ENCODE measurements around the gene MARS1. TPM values are rescaled to one million over a fixed set of nuclear protein-coding genes. Genes with fewer than 3 reads are reported as not detected.

MARS1 gene
- total RNA-seq, 1 donor from 2014 or later: 73.1 TPM

- Histone ChIP-seq H3K4me3 (no peak overlapping the region), H3K36me3 (peaks cover 98% of the 10 kb centered on the region), H3K4me1 (peaks cover 5% of the 10 kb centered on the region), H3K9me3 (replicated peaks) (no peaks in the 10 kb centered on the region), H3K27me3 (ENCODE audit: low read depth) (no peaks in the 10 kb centered on the region), H3K27ac (replicated peaks) (no peak overlapping the region)
- intact Hi-C loops (cut with micrococcal nuclease): no loop called here
- no peak for DNase-seq
- no peak for TF ChIP-seq CTCF (IDR thresholded peaks at IDR 0.05; ENCODE audit: borderline replicate concordance)
Measured at GRCh38 chr12:57530396-57531142, 42.7 kb downstream of the MARS1 start.

- no peak for TF ChIP-seq CTCF (IDR thresholded peaks at IDR 0.05; ENCODE audit: borderline replicate concordance)
- Histone ChIP-seq H3K36me3 (peaks cover 90% of the 10 kb centered on the region), H3K4me3 (no peak overlapping the region), H3K4me1 (peaks cover 5% of the 10 kb centered on the region), H3K27ac (replicated peaks) (no peak overlapping the region), H3K27me3 (ENCODE audit: low read depth) (no peaks in the 10 kb centered on the region), H3K9me3 (replicated peaks) (no peaks in the 10 kb centered on the region)
- DNase-seq: no peak
- intact Hi-C loops (cut with micrococcal nuclease): no loop called here
Measured at GRCh38 chr12:57531836-57532235, 44.0 kb downstream of the MARS1 start.

GRCh38 chr12:57533108-57533507 lies 45.2 kb downstream of the MARS1 start:
- intact Hi-C loops (cut with micrococcal nuclease): no loop called here
- peaks cover 84% of the 10 kb centered on the region for H3K36me3 ChIP-seq

GRCh38 chr12:57534250-57534649 lies 46.4 kb downstream of the MARS1 start:
- TF ChIP-seq CTCF (IDR thresholded peaks at IDR 0.05; ENCODE audit: borderline replicate concordance): no peak
- Histone ChIP-seq H3K4me1 (peaks cover 5% of the 10 kb centered on the region), H3K36me3 (peaks cover 83% of the 10 kb centered on the region), H3K9me3 (replicated peaks) (no peaks in the 10 kb centered on the region), H3K4me3 (no peak overlapping the region), H3K27me3 (ENCODE audit: low read depth) (no peaks in the 10 kb centered on the region), H3K27ac (replicated peaks) (no peak overlapping the region)
- intact Hi-C loops (cut with micrococcal nuclease): no loop called here
- no peak for DNase-seq

More at GRCh38 chr12:57533108-57533507, 45.2 kb downstream of the MARS1 start:
- no peak overlapping the region for H3K27ac ChIP-seq (replicated peaks)
- TF ChIP-seq CTCF (IDR thresholded peaks at IDR 0.05; ENCODE audit: borderline replicate concordance): no peak
- DNase-seq: no peak
- H3K27me3 ChIP-seq (ENCODE audit: low read depth): no peaks in the 10 kb centered on the region
- H3K4me3 ChIP-seq: no peak overlapping the region
- peaks cover 5% of the 10 kb centered on the region for H3K4me1 ChIP-seq
- no peaks in the 10 kb centered on the region for H3K9me3 ChIP-seq (replicated peaks)

GRCh38 chr12:57534991-57535543 lies 47.2 kb downstream of the MARS1 start:
- no peak for DNase-seq

More at GRCh38 chr12:57534991-57535543, 47.2 kb downstream of the MARS1 start:
- H3K9me3 ChIP-seq (replicated peaks): no peaks in the 10 kb centered on the region
- H3K27ac ChIP-seq (replicated peaks): no peak overlapping the region
- no peaks in the 10 kb centered on the region for H3K4me1 ChIP-seq
- no peaks in the 10 kb centered on the region for H3K27me3 ChIP-seq (ENCODE audit: low read depth)
- no peak for TF ChIP-seq CTCF (IDR thresholded peaks at IDR 0.05; ENCODE audit: borderline replicate concordance)
- no peak overlapping the region for H3K4me3 ChIP-seq
- intact Hi-C loops (cut with micrococcal nuclease): no loop called here
- peaks cover 78% of the 10 kb centered on the region for H3K36me3 ChIP-seq

Measured in left ventricle myocardium inferior (tissue), 1 donor.